GM20000 (cell line): ENCODE results near the gene TMEM151A.
"Not testable (repeated sequence)": the region's sequence is repeated elsewhere in the genome, so short reads cannot be mapped to it uniquely, and the experiment has no call there.

Experiments used
- DNase-seq: peaks from one replicate; pipeline ENCODE4 v3.0.0; 2012; ENCODE audit warnings: low spot score
- CTCF ChIP-seq: IDR thresholded peaks from 2 replicates; pipeline ENCODE4 v1.5.1; 2012; ENCODE audit warnings: mild to moderate bottlenecking, control low read depth; ENCODE audit errors: extremely low read depth, missing control alignments

The TMEM151A gene

GRCh38 chr11:66291706-66292542, at the start of gene TMEM151A:
TSS of gene TMEM151A (plus strand) at chr11:66291894. CDS start at chr11:66292014, 120 bp downstream.
- TF ChIP-seq CTCF = no peak
- DNase-seq = no peak

GRCh38 chr11:66242095-66242765, 49.5 kb upstream of the TMEM151A start:
- TF ChIP-seq CTCF = no peak
- DNase-seq = no peak

GRCh38 chr11:66243782-66244535, 47.7 kb upstream of the TMEM151A start:
- DNase-seq = no peak
- no peak for TF ChIP-seq CTCF

GRCh38 chr11:66247295-66247694, 44.4 kb upstream of the TMEM151A start:
- TF ChIP-seq CTCF = no peak
- DNase-seq = no peak

GRCh38 chr11:66247801-66248200, 43.9 kb upstream of the TMEM151A start:
- DNase-seq = no peak
- no peak for TF ChIP-seq CTCF

- no peak for DNase-seq
- no peak for TF ChIP-seq CTCF
Observed at GRCh38 chr11:66248903-66249302, 42.8 kb upstream of the TMEM151A start.

- DNase-seq = no peak
- TF ChIP-seq CTCF = no peak
Observed at GRCh38 chr11:66251809-66252208, 39.9 kb upstream of the TMEM151A start.

- DNase-seq = not testable (repeated sequence)
Observed at GRCh38 chr11:66253081-66253480, 38.6 kb upstream of the TMEM151A start.
